ENCODE measurements around the gene CLPSL2. TPM values are rescaled to one million over a fixed set of nuclear protein-coding genes. Genes with fewer than 3 reads are reported as not detected.

Gene CLPSL2
- total RNA-seq, 6 donors from 2014 or later = not detected

- no peaks in the 10 kb centered on the region for H3K36me3 ChIP-seq
- ATAC-seq (ENCODE audit: low FRiP score in 2 of 2) = no peak
- 78 to 83% methylated on average over 5 of the region's 5 CpGs for WGBS, 2 donors
- TF ChIP-seq EP300 (IDR thresholded peaks at IDR 0.05) (no peak), POLR2AphosphoS5 (IDR thresholded peaks at IDR 0.05) (no peak), POLR2A (IDR thresholded peaks at IDR 0.05) (no peak)
- TF ChIP-seq, protein P1, sequence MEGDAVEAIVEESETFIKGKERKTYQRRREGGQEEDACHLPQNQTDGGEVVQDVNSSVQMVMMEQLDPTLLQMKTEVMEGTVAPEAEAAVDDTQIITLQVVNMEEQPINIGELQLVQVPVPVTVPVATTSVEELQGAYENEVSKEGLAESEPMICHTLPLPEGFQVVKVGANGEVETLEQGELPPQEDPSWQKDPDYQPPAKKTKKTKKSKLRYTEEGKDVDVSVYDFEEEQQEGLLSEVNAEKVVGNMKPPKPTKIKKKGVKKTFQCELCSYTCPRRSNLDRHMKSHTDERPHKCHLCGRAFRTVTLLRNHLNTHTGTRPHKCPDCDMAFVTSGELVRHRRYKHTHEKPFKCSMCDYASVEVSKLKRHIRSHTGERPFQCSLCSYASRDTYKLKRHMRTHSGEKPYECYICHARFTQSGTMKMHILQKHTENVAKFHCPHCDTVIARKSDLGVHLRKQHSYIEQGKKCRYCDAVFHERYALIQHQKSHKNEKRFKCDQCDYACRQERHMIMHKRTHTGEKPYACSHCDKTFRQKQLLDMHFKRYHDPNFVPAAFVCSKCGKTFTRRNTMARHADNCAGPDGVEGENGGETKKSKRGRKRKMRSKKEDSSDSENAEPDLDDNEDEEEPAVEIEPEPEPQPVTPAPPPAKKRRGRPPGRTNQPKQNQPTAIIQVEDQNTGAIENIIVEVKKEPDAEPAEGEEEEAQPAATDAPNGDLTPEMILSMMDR (IDR thresholded peaks at IDR 0.05) = no peak
- H3K27me3 ChIP-seq = no peaks in the 10 kb centered on the region
- no peak overlapping the region for H3K4me3 ChIP-seq
- H3K27ac ChIP-seq = no peak overlapping the region
- no peaks in the 10 kb centered on the region for H3K9me3 ChIP-seq
- DNase-seq = no peak
- H3K4me1 ChIP-seq = no peaks in the 10 kb centered on the region
Measured at GRCh38 chr6:35824552-35825192, 48.3 kb downstream of the CLPSL2 start.

Other genes with a start within 250 kb of the CLPSL2 start
- 100 to 1,000 TPM; 112 to 203 (median 143) TPM for gene FKBP5, start 87.7 kb upstream of the CLPSL2 start, total RNA-seq
- gene ARMC12, start 39.6 kb upstream of the CLPSL2 start, total RNA-seq = 1 to 10 TPM in 1 of 6 donors, under 1 TPM in 4, not detected in 1; 0.46 to 6.3 (median 0.74) TPM
- gene CLPSL1, start 4.4 kb downstream of the CLPSL2 start, total RNA-seq = not detected
- 1 to 10 TPM in 2 of 6 donors, not detected in 4; 3.2 to 8.0 TPM for gene CLPS, start 20.7 kb downstream of the CLPSL2 start, total RNA-seq
- not detected for gene LHFPL5, start 28.8 kb downstream of the CLPSL2 start, total RNA-seq
- gene SRPK1, start 144.5 kb downstream of the CLPSL2 start, total RNA-seq = 10 to 100 TPM; 24.5 to 68.5 (median 42.7) TPM
- 1 to 10 TPM in 1 of 6 donors, under 1 TPM in 5; under 0.01 to 1.5 (median 0.80) TPM for gene SLC26A8, start 248.0 kb downstream of the CLPSL2 start, total RNA-seq